ENCODE data around the gene USP1.

The USP1 gene

DNA sequence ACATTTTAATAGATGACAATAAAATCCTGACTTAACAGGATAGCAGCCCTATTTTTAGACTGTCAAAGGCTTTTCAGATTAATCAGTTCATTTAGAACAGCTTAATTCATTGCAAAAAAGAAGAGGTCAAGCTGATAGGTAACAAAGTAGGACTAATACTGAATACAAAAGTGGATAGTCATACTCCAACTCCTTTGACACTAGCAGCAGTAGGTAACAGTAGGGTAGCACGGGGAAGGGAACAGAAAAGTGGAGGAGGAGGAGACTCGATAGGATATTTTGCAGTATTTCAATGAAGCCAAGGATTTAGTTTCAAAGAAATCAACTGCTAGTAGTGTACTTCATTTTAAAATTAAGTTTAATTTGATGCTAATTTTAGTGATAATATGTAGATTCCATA, 51.1 kb downstream of the USP1 start:
- DNase-seq (ENCODE audit: low read depth) = no peak

DNA sequence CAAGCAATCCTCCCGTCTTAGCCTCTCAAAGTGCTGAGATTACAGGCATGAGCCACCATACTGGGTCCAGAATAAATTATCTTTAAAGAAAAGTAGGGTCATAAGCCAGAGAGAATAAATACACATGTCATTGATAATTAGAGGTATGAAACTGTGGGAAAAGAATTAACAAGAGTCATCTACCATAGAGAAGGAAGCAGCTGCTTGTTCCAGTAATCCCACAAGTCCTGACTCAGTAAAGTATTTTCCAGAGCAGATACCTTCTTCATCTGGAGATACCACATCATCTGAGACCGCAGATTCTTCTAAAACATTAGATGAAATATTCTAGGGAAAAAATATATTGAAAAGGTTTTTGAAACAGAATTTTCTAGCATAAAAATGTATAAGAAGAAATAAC, 55.7 kb downstream of the USP1 start:
- no peak for DNase-seq (ENCODE audit: low read depth)

DNA sequence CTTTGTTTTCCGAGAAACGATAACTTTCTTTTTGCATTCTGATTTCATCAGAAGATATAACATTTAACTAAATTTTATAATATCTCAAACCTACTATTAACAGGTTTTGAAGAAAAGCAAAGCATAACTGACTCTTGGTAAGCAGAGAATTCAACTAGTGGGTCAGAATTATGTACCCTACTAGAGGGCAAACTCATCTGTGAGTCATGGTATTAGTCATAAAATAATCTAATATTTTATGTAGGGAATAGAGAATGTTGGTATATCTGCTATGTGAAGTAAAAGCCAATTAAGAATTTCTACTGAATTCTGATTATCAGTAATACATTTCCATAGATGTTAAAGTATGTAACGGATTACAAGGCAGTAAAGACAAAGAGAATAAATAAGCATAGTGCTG, 56.8 kb downstream of the USP1 start:
- DNase-seq (ENCODE audit: low read depth) = peak; percentile 22

DNA sequence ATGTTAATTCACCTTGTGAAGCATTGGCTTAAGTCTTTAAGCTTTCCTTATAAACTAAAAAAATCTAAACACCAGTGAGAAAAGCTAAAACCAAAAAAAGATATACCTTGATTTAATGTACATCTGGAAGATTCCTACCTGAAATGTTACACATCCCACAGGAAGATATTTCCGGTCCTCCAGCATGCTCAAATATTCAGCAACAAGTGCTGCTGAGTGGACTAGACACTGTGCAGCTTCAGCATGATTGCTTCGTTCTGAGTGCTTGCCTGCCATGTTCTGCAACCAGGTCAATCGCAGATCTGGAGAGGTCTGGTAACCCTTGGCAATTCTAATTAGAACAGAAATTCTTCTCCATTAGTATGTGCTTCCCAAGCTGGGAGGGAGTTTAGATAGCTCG, 57.3 kb downstream of the USP1 start:
- no peak for DNase-seq (ENCODE audit: low read depth)

DNA sequence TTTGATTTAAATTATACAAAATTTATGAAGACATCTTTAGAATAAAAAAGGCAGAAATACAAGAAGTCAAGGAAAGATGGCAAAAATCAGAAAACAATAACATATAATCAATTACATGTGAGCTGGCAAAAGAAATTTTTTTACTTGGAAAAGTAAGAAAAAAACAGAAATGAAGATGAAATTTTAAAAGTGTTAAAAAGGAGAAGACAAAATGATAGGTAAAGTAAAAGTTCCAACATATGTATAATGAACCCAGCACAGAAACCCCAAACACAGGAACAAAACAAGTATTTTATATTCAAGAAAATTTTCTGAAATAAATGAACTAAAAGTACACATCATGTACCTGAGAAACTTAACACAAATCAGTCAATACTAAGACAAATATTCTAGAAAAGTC, 63.4 kb downstream of the USP1 start:
- no peak for DNase-seq (ENCODE audit: low read depth)
